HepG2 (cell line): Measurements from ENCODE around the gene TJP2. TPM values are rescaled to one million over a fixed set of nuclear protein-coding genes. Genes with fewer than 3 reads are reported as not detected.
A peak's percentile ranks its signal among the peaks of the same experiment; 100 is the strongest.

Experiments used
- AGO1 ChIP-seq: fragments of 200-400 bp; formaldehyde crosslinking; IDR thresholded peaks from 2 replicates; pipeline ENCODE4 v1.6.1; 2017; ENCODE audit warnings: mild to moderate bottlenecking, low read depth, low read length, moderate library complexity; ENCODE audit not compliant: poor library complexity, severe bottlenecking
- ELF1 ChIP-seq: sonication (generic); formaldehyde crosslinking; IDR thresholded peaks from 2 replicates; pipeline ENCODE4 v1.4.0; 2020; ENCODE audit warnings: missing genetic modification reagents
- MEIS1 ChIP-seq: sonication (generic); formaldehyde crosslinking; IDR thresholded peaks from 2 replicates; pipeline ENCODE4 v1.9.0; 2021; ENCODE audit warnings: mild to moderate bottlenecking, missing genetic modification reagents, moderate library complexity, borderline replicate concordance
- NR1H2 ChIP-seq: sonication (generic); formaldehyde crosslinking; IDR thresholded peaks from 2 replicates; pipeline ENCODE4 v1.8.1; 2022; ENCODE audit warnings: low read depth, missing genetic modification reagents, borderline replicate concordance
- NRL ChIP-seq: sonication (generic); formaldehyde crosslinking; IDR thresholded peaks from 2 replicates; pipeline ENCODE4 v1.5.0; 2020; ENCODE audit warnings: missing genetic modification reagents, mild to moderate bottlenecking, moderate library complexity, borderline replicate concordance
- PHF21A ChIP-seq: sonication (generic); formaldehyde crosslinking; IDR thresholded peaks from 2 replicates; pipeline ENCODE4 v1.5.0; 2020; ENCODE audit warnings: mild to moderate bottlenecking, missing genetic modification reagents
- SNAPC2 ChIP-seq: sonication (generic); formaldehyde crosslinking; IDR thresholded peaks from 2 replicates; pipeline ENCODE4 v1.8.1; 2022; ENCODE audit warnings: mild to moderate bottlenecking, missing genetic modification reagents
- SP1 ChIP-seq, 2 experiments: fragments of 450-650 bp in 1 of 2; sonication (generic) in 1 of 2; formaldehyde crosslinking in 1 of 2; IDR thresholded peaks; 2 replicates each; pipeline versions ENCODE4 v1.4.0 to v1.6.1; 2016 to 2020; ENCODE audit warnings: missing genetic modification reagents in 1 of 2
- SRSF1 ChIP-seq: fragments of 200-400 bp; formaldehyde crosslinking; optimal IDR thresholded peaks from 2 replicates; pipeline ENCODE3; 2017; ENCODE audit warnings: mild to moderate bottlenecking, low read depth, low read length, moderate library complexity
- SUZ12 ChIP-seq: fragments of 150-350 bp; IDR thresholded peaks from 2 replicates; pipeline ENCODE4 v1.6.1; 2014; ENCODE audit warnings: low read depth, low read length
- XRCC5 ChIP-seq: fragments of 200-400 bp; formaldehyde crosslinking; optimal IDR thresholded peaks from 2 replicates; pipeline ENCODE3; 2017; ENCODE audit warnings: mild to moderate bottlenecking, low read length
- ZBTB20 ChIP-seq: sonication (generic); formaldehyde crosslinking; IDR thresholded peaks from 2 replicates; pipeline ENCODE4 v1.8.1; 2023; ENCODE audit warnings: missing genetic modification reagents, low read depth, mild to moderate bottlenecking, borderline replicate concordance
- ZFYVE20 ChIP-seq: sonication (generic); formaldehyde crosslinking; IDR thresholded peaks from 2 replicates; pipeline ENCODE4 v1.8.0; 2023; ENCODE audit warnings: low read depth, mild to moderate bottlenecking, moderate library complexity, missing genetic modification reagents, borderline replicate concordance
- ZMYM4 ChIP-seq: sonication (generic); formaldehyde crosslinking; IDR thresholded peaks from 2 replicates; pipeline ENCODE4 v1.8.1; 2023; ENCODE audit warnings: mild to moderate bottlenecking, missing genetic modification reagents
- ZNF260 ChIP-seq: sonication (generic); formaldehyde crosslinking; IDR thresholded peaks from 2 replicates; pipeline ENCODE4 v1.4.0; 2020; ENCODE audit warnings: missing genetic modification reagents, low read depth, mild to moderate bottlenecking, borderline replicate concordance
- ZNF30 ChIP-seq: sonication (generic); formaldehyde crosslinking; IDR thresholded peaks from 2 replicates; pipeline ENCODE4 v1.5.0; 2020; ENCODE audit warnings: mild to moderate bottlenecking, missing genetic modification reagents
- ZNF460 ChIP-seq: sonication (generic); formaldehyde crosslinking; IDR thresholded peaks from 2 replicates; pipeline ENCODE4 v1.5.1; 2020; ENCODE audit warnings: missing genetic modification reagents, mild to moderate bottlenecking, borderline replicate concordance
- ZNF567 ChIP-seq: sonication (generic); formaldehyde crosslinking; IDR thresholded peaks from 2 replicates; pipeline ENCODE4 v1.8.1; 2023; ENCODE audit warnings: mild to moderate bottlenecking, missing genetic modification reagents, borderline replicate concordance
- ZNF629 ChIP-seq: sonication (generic); formaldehyde crosslinking; conservative IDR thresholded peaks from 2 replicates; pipeline ENCODE4 v1.5.0; 2020; ENCODE audit warnings: missing genetic modification reagents
- ZNF891 ChIP-seq: sonication (generic); formaldehyde crosslinking; IDR thresholded peaks from 2 replicates; pipeline ENCODE4 v1.5.0; 2020; ENCODE audit warnings: mild to moderate bottlenecking, missing genetic modification reagents
- polyA plus RNA-seq, 8 experiments: library from polyadenylated mRNA; depleted of rRNA in 3 of 8; stranded (reverse) in 7 of 8; unstranded in 1 of 8; fragments of >200 nt; fragmentation: Illumina TruSeq in 4 of 8; extraction: Trizol in 4 of 8; gene quantifications; 2 replicates each; pipeline versions ENCODE4 v1.2.1 to v1.2.3, GENCODE V29; 2011 to 2016; ENCODE audit warnings: low read depth in 4 of 8, missing spikeins in 1 of 8, mixed read lengths in 1 of 8; ENCODE audit not compliant: insufficient read depth in 1 of 8
- total RNA-seq, 5 experiments: library from RNA; depleted of rRNA; stranded (reverse); fragments of >200 nt; fragmentation: Illumina TruSeq; extraction: Trizol; gene quantifications; 2 replicates each; pipeline ENCODE4 v1.2.3, GENCODE V29; 2016; ENCODE audit warnings: low read depth in 1 of 5
- TF ChIP-seq, protein P1 (sequence below): sonication (generic); formaldehyde crosslinking; IDR thresholded peaks from 2 replicates; pipeline ENCODE4 v1.8.1; 2023; ENCODE audit warnings: mild to moderate bottlenecking, missing genetic modification reagents
- TF ChIP-seq, protein P2 (sequence below): sonication (generic); formaldehyde crosslinking; IDR thresholded peaks from 2 replicates; pipeline ENCODE4 v1.8.0; 2022; ENCODE audit warnings: missing genetic modification reagents, low read depth, mild to moderate bottlenecking, borderline replicate concordance
- TF ChIP-seq, protein P3 (sequence below): sonication (generic); formaldehyde crosslinking; conservative IDR thresholded peaks from 2 replicates; pipeline ENCODE4 v1.4.0; 2020; ENCODE audit warnings: mild to moderate bottlenecking, missing genetic modification reagents, moderate library complexity

TJP2 gene
- total and polyA plus RNA-seq, 2 of the 13 experiments (the other 11 are each of a cell fraction or from before 2014, with no cell fraction given): 109 to 110 TPM

DNA sequence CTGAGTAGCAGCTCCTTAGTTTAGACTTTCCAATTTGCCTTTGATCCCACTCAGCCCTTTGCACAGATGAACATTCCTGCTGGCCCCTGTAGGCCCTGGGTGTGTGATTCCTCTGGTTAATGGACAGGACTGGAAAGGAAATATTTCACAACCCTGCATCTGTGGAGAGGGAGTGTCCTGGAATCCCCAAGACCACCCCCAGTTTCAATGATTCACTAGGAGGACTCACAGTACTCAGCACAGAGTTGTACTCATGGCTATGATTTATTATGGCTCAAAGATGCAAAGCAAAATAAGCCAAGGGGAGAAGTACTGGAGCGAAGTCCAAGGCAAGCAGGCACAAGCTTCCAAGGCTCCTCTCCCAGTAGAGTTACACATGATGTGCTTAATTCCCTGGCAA lies 42.4 kb upstream of the TJP2 start (continued):
- TF ChIP-seq, protein P1, sequence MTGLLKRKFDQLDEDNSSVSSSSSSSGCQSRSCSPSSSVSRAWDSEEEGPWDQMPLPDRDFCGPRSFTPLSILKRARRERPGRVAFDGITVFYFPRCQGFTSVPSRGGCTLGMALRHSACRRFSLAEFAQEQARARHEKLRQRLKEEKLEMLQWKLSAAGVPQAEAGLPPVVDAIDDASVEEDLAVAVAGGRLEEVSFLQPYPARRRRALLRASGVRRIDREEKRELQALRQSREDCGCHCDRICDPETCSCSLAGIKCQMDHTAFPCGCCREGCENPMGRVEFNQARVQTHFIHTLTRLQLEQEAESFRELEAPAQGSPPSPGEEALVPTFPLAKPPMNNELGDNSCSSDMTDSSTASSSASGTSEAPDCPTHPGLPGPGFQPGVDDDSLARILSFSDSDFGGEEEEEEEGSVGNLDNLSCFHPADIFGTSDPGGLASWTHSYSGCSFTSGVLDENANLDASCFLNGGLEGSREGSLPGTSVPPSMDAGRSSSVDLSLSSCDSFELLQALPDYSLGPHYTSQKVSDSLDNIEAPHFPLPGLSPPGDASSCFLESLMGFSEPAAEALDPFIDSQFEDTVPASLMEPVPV (CRISPR knock-in tag): no peak
- TF ChIP-seq ZNF629 (CRISPR knock-in tag) (peak; percentile 37; the same call in 1 of the 2 replicates), SUZ12 (no peak), SNAPC2 (no peak), NRL (CRISPR knock-in tag) (no peak), ZMYM4 (CRISPR knock-in tag) (no peak; the same call in 1 of the 2 replicates), ZNF460 (no peak), NR1H2 (CRISPR knock-in tag) (no peak), ZNF260 (CRISPR knock-in tag) (no peak), PHF21A (peak; percentile 70), SP1 (IDR thresholded peaks at IDR 0.05) (no peak), SP1 (CRISPR knock-in tag; IDR thresholded peaks at IDR 0.05) (no peak), ZNF30 (no peak), ZNF567 (CRISPR knock-in tag) (no peak), MEIS1 (CRISPR knock-in tag) (no peak), ZNF891 (CRISPR knock-in tag) (no peak), AGO1 (no peak), ELF1 (no peak), XRCC5 (no peak), SRSF1 (no peak), ZBTB20 (CRISPR knock-in tag) (no peak), ZFYVE20 (CRISPR knock-in tag) (no peak)
- TF ChIP-seq, protein P2, sequence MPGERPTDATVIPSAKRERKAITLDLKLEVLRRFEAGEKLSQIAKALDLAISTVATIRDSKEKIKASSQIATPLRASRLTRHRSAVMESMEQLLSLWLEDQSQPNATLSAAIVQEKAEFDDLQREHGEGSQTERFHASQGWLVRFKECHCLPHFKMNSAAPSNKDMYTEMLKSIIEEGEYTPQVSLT (CRISPR knock-in tag): no peak
- TF ChIP-seq, protein P3, sequence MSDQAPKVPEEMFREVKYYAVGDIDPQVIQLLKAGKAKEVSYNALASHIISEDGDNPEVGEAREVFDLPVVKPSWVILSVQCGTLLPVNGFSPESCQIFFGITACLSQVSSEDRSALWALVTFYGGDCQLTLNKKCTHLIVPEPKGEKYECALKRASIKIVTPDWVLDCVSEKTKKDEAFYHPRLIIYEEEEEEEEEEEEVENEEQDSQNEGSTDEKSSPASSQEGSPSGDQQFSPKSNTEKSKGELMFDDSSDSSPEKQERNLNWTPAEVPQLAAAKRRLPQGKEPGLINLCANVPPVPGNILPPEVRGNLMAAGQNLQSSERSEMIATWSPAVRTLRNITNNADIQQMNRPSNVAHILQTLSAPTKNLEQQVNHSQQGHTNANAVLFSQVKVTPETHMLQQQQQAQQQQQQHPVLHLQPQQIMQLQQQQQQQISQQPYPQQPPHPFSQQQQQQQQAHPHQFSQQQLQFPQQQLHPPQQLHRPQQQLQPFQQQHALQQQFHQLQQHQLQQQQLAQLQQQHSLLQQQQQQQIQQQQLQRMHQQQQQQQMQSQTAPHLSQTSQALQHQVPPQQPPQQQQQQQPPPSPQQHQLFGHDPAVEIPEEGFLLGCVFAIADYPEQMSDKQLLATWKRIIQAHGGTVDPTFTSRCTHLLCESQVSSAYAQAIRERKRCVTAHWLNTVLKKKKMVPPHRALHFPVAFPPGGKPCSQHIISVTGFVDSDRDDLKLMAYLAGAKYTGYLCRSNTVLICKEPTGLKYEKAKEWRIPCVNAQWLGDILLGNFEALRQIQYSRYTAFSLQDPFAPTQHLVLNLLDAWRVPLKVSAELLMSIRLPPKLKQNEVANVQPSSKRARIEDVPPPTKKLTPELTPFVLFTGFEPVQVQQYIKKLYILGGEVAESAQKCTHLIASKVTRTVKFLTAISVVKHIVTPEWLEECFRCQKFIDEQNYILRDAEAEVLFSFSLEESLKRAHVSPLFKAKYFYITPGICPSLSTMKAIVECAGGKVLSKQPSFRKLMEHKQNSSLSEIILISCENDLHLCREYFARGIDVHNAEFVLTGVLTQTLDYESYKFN: peak; percentile 70
